ENCODE results near the gene ARRDC2. TPM values are rescaled to one million over a fixed set of nuclear protein-coding genes. Genes with fewer than 3 reads are reported as not detected.

Gene ARRDC2
- total and polyA plus RNA-seq, 2 donors (not counting 1 experiment from before 2014, with no cell fraction given) = 131 to 639 TPM

- peaks cover 22 to 39% of the 10 kb centered on the region in 2 donors for H3K4me1 ChIP-seq (ENCODE audit: control insufficient read depth in 2 of 2, insufficient read depth in 2 of 2, low read length in 2 of 2)
- intact Hi-C loops (cut with micrococcal nuclease) = loop anchor here (2.0 kb wide), 3 partner anchors 67 to 249 kb away; partner anchors contain the start of genes CCDC124 and FCHO1
- TF ChIP-seq EZH2 (IDR thresholded peaks at IDR 0.05; ENCODE audit: borderline replicate concordance, insufficient read depth, low read depth, low read length, poor library complexity, severe bottlenecking) (no peak), CTCF (IDR thresholded peaks at IDR 0.05) (no peak)
- peaks cover 0 to 5% of the 10 kb centered on the region in 2 experiments for H3K36me3 ChIP-seq (replicated peaks in 1 of 2; ENCODE audit: control extremely low read depth in 1 of 2, control insufficient read depth in 1 of 2, extremely low read depth in 1 of 2, insufficient read depth in 2 of 2, low read length in 1 of 2)
- DNase-seq (peak; percentile 47), ATAC-seq (ENCODE audit: low read depth) (no peak)
- ChIA-PET CTCF (interaction anchor here (0.7 to 23.7 kb wide), 6 partner anchors 54 to 192 kb away, joined by 3 to 346 read pairs (median 63); partner anchors contain the start of genes CCDC124, MAST3 and RPL18A), POLR2A (interaction anchor here (0.5 to 2.2 kb wide), 18 partner anchors 10 to 305 kb away, joined by 3 to 13 read pairs (median 6); partner anchors contain the start of genes CCDC124, JUND and RPL18A)
- H3K9me3 ChIP-seq (ENCODE audit: control extremely low read depth in 1 of 3, control insufficient read depth in 2 of 3, insufficient read depth in 1 of 3, low read length in 2 of 3) = no peaks in the 10 kb centered on the region
- peak overlapping the region; percentile 98 for H3K27ac Mint-ChIP-seq
- WGBS (ENCODE audit: insufficient coverage) = 89% methylated on average over 13 of the region's 21 CpGs
- H4K20me1 ChIP-seq (ENCODE audit: control insufficient read depth, insufficient read depth, low read length, poor library complexity, severe bottlenecking) = peaks cover 7% of the 10 kb centered on the region
- H3K4me3 Mint-ChIP-seq = peak overlapping the region; percentile 95
- H3K79me2 ChIP-seq (ENCODE audit: control insufficient read depth, insufficient read depth, low read length) = peaks cover 21% of the 10 kb centered on the region
- no peaks in the 10 kb centered on the region for H3K27me3 ChIP-seq (replicated peaks in 1 of 4; ENCODE audit: control extremely low read depth in 1 of 4, control insufficient read depth in 3 of 4, insufficient read depth in 4 of 4, low read length in 3 of 4)
- no peaks in the 10 kb centered on the region for H3K9me3 Mint-ChIP-seq (ENCODE audit: insufficient read depth)
- H3K4me3 ChIP-seq (ENCODE audit: control extremely low read depth in 1 of 5, extremely low read depth in 1 of 5, insufficient read depth in 1 of 5, low read depth in 2 of 5, low read length in 4 of 5) = peak overlapping the region in 4 of 5 experiments; percentile 25 to 91 (median 66)
- peak overlapping the region; percentile 58 for H3K9ac ChIP-seq (ENCODE audit: low read length)
- peak overlapping the region; percentile 6 for H2AFZ ChIP-seq (ENCODE audit: insufficient read depth, low read depth, low read length, poor library complexity, severe bottlenecking)
- H3K27ac ChIP-seq (ENCODE audit: low read length in 2 of 2) = peak overlapping the region; percentile 97 to 99
- no peaks in the 10 kb centered on the region for H3K27me3 Mint-ChIP-seq
- peaks cover 31% of the 10 kb centered on the region for H3K4me1 Mint-ChIP-seq
- H3K4me2 ChIP-seq (replicated peaks; ENCODE audit: low read depth, low read length, poor library complexity, severe bottlenecking) = peak overlapping the region; percentile 96
Measured at GRCh38 chr19:17999684-18000479, 8.1 kb upstream of the ARRDC2 start.

Data from B cell (primary cell).